Stimulated activated CD8-positive, alpha-beta memory T cell treated with anti-CD3 and anti-CD28 coated beads, Interleukin-7, amount 100 ng/mL, for 4 hours (primary cell): Measurements from ENCODE around the gene RPS5.
"Not testable (repeated sequence)": the region's sequence is repeated elsewhere in the genome, so short reads cannot be mapped to it uniquely, and the experiment has no call there.

Experiments
- DNase-seq, 2 donors: peaks; one replicate each; pipeline ENCODE4 v3.0.0-alpha.2; 2020; ENCODE audit warnings: low read depth in 2 of 2

The RPS5 gene

GRCh38 chr19:58356766-58357480 is 30.1 kb upstream of the RPS5 start:
- DNase-seq, result no peak

DNA sequence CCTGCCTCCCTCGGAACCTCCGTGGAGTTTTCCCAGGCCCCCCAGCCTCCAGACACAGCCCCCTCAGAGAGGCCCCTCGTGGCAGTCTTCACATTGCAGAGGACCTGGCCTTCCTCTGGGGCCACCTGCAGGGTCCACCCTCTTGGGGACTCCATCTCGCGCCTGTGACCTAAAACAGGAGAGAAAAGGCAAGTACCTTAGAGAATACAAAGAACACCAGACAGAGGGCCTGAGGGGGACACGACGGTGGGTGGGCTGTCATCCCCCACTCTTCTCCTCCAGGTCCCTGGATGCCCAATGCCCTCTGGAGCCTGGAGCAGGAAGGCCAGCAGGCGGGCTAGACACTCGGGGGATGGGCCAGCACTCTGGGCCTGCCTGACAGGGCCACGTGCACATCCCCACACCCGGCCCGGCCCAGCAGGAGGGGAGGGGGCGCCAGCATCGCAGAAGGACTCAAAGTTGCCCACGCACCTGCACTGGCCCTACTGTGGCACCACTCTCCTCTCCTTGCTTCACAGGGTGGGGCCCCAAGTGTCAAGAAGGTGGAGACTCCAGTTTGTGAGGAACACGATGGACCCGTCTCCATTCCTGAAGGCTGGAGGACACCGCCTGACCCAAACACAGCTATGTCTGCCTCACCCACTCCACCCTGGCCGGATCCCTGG is 29.5 kb upstream of the RPS5 start:
- no peak for DNase-seq

DNA sequence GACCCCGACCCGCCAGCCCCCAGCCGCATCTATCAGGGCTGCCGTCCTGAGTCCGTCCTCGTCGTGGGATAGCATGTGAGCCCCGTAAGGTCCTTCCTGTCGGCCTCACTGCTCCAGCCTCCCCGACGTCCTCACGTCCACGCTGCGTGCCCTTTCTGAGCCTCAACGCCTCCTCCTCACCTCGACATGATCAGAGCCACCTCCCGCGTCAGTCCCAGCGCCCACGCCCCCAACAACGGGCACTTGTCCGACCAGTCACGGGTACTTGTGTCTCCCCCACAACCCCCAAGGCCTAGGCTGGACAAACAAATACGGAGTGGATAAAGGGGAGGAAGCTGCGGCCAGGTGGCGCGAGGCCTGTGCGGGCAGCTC is 25.2 kb upstream of the RPS5 start:
- DNase-seq, result peak in 1 of 2 donors; percentile 52

DNA sequence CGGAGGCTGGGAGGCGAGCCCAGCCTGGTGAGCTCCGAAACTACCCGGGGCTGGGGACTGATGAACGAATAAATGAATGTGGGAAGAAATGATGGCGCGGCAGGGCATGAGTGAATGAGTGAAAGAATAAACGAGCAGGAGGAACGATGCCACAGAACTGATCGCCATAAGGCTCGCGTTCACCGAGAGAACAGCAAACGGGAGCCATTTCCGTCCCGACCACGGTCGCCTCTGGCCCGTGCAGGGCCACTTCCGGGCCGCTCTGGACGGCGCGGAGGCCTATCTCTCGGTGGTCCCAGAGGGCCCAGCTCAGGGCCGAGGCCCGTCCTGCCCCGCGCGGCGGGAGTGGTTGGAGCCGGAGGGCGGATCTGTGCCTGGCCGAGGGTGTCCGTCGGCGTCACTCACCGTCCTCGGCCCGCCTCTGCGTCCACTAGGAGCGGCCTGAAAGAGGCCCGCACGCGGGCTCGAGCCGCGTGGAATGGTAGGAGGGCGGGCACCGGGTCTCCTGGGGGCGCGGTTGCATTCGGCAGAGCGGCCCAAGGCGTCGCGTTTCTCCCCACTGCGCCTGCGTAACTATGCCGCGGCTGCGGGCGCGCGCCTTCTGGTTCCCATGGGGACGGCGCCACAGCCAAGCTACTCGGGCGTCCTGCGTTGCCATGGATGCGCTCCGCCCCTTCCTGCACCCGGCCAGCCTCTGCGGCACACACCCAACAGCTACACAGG is 24.6 kb upstream of the RPS5 start, which contains the start of gene ZNF497:
ZNF497 (minus strand) TSS at position 480 of the 723 bp plus-strand sequence. CDS start 5,116 bp downstream, outside the sequence.
- peak; percentile 91 to 96 for DNase-seq

GRCh38 chr19:58364146-58364545 is 22.9 kb upstream of the RPS5 start:
- no peak for DNase-seq

DNA sequence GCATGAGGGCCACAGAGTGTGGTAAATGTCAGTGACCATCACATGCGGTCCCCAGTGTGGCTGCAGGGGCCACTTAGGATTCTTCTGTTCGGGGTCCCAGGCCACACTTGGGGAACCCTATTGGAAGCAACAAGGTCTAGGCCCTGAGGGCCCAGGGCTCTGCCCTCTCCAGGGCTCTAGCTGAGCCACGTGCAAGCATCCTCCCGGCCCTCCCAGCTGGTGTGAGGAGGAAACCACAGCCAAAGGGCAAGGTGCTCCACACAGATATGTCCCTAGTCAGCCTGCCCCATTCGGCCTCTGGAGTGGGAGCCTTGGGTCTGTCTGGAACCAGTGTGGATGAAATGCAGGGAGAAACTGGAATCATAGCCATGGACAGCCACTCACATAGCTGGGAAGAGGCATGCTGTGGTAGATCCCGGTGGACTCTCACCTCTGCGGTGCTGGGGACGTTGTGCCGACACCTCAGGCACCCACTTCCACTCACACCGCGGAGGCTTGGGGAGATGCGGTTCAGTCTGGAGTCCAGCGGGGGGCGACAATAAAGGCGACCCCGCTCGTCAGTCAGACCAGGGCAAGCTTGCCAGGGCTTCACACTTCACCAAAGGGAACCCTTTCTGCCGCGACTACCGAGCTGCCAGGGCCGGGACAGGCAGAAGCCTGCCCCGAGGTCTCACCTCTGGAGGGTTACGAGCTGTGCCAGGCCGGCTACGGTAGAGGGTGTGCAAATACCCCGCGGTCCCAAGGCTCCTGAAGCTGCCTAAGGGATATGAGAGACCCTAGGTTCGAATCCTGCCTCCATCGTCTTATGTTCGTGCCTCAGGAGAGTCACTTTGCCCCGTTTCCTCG is 20.3 kb upstream of the RPS5 start:
- DNase-seq, result no peak

GRCh38 chr19:58367698-58368454 is 19.2 kb upstream of the RPS5 start:
- no peak for DNase-seq

DNA sequence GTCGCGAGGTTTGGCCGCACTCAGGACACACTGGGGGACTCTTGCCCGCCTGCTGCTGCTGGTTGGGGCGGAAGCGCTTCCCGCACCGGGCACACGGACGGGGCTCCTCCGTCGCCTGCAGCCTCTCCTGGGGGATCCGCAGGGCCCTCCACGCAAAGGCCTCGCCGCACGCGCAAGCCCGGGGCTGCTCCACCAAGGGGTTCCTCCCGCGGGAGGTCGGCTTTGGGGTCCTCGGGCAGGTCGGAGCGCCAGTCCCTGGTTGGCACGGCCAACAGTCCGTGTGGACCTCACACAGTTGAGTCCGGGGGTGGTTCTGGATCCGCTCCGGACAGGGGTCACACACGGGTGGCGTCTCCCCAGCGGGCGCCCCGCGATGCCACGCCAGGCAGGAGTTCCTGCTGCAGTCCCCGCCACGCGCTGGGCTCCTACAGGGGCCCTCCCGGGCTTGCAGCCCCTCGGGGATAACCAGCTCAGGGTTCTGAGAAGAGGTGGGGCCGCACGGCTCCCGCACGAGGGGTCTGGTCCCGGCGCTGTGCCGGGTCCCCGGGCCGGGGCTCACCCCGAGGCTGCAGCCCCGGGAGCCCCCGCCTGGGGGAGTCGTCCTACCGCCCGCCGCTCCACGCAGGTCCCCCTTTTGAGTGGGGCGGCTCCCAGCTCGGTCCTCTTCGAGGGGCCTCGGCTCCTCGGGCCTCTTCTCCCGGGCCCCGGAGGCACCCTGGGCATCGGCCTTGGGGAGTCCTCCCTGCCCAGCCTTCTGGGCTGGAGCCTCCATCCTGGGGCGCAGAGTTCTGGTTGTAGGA is 18.3 kb upstream of the RPS5 start:
- DNase-seq, result no peak

- no peak for DNase-seq
Observed at GRCh38 chr19:58372311-58373133, 14.5 kb upstream of the RPS5 start.

GRCh38 chr19:58374200-58374599 is 12.9 kb upstream of the RPS5 start:
- DNase-seq, result no peak

DNA sequence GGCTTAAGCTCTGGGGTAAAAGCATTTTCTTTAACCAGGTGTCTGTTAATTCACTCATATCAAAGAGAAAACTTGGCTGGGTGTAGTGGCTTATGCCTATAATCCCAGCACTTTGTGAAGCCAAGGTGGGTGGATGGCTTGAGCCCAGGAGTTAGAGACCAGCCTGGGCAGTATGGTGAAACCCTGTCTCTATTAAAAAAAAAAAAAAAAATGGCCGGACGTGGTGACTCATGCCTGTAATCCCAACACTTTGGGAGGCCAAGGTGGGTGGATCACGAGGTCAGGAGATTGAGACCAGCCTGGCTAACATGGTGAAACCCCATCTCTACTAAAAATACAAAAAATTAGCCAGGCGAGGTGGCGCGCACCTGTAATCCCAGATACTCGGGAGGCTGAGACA is 10.3 kb upstream of the RPS5 start:
- DNase-seq, result not testable (repeated sequence)

DNA sequence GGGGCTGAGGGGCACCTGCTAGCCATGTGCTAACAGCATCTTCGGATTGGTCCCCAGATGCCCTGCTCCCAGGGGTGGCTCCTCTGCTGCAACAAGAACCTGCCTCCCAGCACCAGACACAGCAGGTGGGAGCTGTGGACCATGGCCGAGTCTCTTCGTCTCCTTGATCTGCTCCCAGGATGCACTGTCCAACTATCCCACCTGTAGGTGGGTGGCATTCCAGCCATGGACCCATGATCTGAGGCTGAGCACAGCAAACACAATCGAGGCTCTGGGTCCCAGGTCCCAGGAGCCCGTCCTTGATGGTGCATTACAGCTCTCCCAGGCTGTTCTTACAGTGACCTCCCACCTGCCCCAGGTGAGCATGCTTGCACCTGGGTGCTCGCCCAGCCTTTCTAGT is 7.8 kb upstream of the RPS5 start:
- DNase-seq, result no peak

DNA sequence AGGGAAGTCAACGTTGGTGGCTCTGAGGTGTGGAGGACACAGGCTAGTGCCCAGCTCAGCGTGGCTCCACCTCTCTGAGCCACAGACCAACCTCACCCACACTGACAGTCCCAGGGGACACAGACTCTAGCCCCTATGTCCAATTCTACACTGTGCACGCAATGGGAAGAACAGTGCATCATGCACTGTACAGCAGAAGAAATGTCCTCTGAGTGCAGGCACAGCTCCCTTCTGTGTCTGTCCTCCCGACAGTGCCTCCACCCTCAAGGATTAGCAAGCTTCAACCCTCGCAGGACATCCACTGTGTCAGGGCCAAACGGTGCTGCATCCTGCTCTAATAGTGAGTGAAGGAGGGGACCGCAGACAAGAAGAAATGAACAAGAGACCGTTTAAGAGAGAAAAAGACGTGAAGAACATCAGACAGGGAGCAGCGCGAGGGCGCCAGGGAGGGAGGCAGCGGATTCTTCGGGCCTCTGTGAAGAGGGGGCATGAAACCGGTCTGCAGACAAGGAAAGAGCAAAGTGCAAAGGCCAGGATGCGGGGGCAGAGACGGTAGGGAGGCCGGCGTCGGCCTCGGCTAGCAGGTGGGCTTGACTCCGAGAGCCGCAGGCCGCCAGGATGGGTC is 6.9 kb upstream of the RPS5 start:
- DNase-seq, result no peak

GRCh38 chr19:58380662-58381459 is 6.2 kb upstream of the RPS5 start, which contains the start of gene ZNF837:
Gene ZNF837, minus strand, starts transcription at chr19:58381030. Its CDS starts 11,698 bp downstream, at chr19:58369332.
- peak; percentile 98 for DNase-seq

DNA sequence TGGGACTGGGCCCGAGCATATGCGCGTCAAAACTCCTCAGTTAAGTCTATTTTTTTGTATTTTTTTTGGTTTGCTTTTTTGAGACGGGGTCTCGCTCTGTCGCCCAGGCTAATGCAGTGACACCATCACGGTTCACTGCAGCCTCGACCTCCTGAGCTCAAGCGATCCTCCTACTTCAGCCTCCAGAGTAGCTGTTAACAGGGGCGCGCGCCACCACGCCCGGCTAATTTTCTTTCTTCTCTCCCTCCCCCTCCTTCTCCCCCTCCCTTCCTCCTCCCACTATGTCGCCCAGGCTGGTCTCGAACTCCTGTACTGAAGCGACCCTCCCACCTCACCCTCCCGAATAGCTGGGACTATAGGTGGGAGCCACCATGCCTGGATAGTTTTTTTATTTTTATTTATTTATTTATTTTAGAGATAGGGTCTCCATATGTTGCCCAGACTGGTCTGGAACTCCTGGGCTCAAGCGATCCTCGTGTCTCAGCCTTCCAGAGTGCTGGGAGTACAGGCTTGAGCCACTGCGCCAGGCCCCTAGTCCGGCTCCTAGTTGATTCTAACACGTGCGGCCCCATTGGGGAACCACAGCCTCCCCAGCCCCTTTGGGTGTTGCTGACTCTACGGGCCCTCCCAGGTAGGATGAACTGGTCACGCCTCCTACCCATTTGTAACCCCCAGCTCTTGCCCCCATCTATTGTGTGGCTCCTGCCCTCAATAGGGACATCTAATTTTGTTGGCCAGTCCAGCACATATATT is 5.4 kb upstream of the RPS5 start:
- DNase-seq, result no peak

DNA sequence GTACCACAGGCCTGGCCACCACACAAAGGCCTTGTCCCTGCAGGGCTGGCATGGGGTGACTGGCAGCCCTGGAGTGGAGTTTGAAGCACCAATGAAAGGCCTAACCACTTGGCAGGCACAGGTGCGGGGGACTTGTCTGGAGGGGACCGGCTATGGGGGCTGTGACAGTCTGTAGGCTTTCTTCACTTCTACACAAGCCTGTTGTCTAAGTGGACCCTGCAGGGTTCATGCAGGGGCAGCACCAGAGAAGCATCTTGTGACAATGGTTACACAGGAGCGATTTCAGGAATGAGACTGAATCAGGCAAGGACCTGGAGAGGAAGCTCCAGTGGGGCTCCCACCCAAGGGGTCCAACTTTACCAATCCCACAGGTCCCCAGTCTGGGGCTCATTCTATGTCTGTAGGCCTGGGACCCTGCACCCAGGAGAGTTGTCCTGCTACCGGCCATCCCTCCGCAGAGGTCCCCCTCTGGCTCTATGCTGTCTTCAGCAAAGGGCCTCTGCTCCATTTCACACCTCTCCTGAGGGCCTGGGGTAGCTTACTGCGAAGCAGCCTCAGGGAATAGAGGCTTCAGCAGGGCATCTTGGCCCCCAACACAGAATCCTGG is 4.0 kb upstream of the RPS5 start:
- no peak for DNase-seq
